ENCODE measurements around the gene TTI1.

The TTI1 gene

GRCh38 chr20:38054647-38055046, 21.4 kb upstream of the TTI1 start:
- DNase-seq (ENCODE audit: low read depth): no peak

GRCh38 chr20:38052870-38053269, 19.6 kb upstream of the TTI1 start:
- no peak for DNase-seq (ENCODE audit: low read depth)

GRCh38 chr20:38050686-38051085, 17.4 kb upstream of the TTI1 start:
- no peak for DNase-seq (ENCODE audit: low read depth)

- DNase-seq (ENCODE audit: low read depth): no peak
These were observed 16.5 kb upstream of the TTI1 start for GRCh38 chr20:38049800-38050199.

- no peak for DNase-seq (ENCODE audit: low read depth)
These were observed 13.3 kb upstream of the TTI1 start for GRCh38 chr20:38046572-38046971.

- no peak for DNase-seq (ENCODE audit: low read depth)
These were observed 11.4 kb upstream of the TTI1 start for GRCh38 chr20:38044685-38045084.

- DNase-seq (ENCODE audit: low read depth): no peak
These were observed 10.4 kb upstream of the TTI1 start for GRCh38 chr20:38043512-38044300.

- DNase-seq (ENCODE audit: low read depth): no peak
These were observed 7.0 kb upstream of the TTI1 start for GRCh38 chr20:38040276-38040675.

- DNase-seq (ENCODE audit: low read depth): no peak
These were observed 3.1 kb upstream of the TTI1 start for GRCh38 chr20:38036366-38036765.

- no peak for DNase-seq (ENCODE audit: low read depth)
These were observed 1.7 kb upstream of the TTI1 start for GRCh38 chr20:38034961-38035360.

GRCh38 chr20:38034108-38034649, 923 bp upstream of the TTI1 start:
- DNase-seq (ENCODE audit: low read depth): peak; percentile 2

- no peak for DNase-seq (ENCODE audit: low read depth)
These were observed 499 bp downstream of the TTI1 start for GRCh38 chr20:38032585-38033329.

- no peak for DNase-seq (ENCODE audit: low read depth)
These were observed 1.3 kb downstream of the TTI1 start for GRCh38 chr20:38031957-38032356.

GRCh38 chr20:38029453-38029852, 3.8 kb downstream of the TTI1 start:
- DNase-seq (ENCODE audit: low read depth): no peak

GRCh38 chr20:38024496-38024895, 8.8 kb downstream of the TTI1 start:
- DNase-seq (ENCODE audit: low read depth): no peak

- DNase-seq (ENCODE audit: low read depth): no peak
These were observed 9.9 kb downstream of the TTI1 start for GRCh38 chr20:38023181-38024001.

GRCh38 chr20:38021087-38021772, 12.0 kb downstream of the TTI1 start:
- DNase-seq (ENCODE audit: low read depth): no peak

- no peak for DNase-seq (ENCODE audit: low read depth)
These were observed 14.9 kb downstream of the TTI1 start for GRCh38 chr20:38018385-38018784.

- DNase-seq (ENCODE audit: low read depth): no peak
These were observed 15.3 kb downstream of the TTI1 start for GRCh38 chr20:38017959-38018358.

GRCh38 chr20:38013887-38014286, 19.4 kb downstream of the TTI1 start:
- DNase-seq (ENCODE audit: low read depth): no peak

GRCh38 chr20:38012332-38012731, 20.9 kb downstream of the TTI1 start:
- DNase-seq (ENCODE audit: low read depth): no peak

GRCh38 chr20:38011696-38012095, 21.6 kb downstream of the TTI1 start:
- no peak for DNase-seq (ENCODE audit: low read depth)
